ENCODE measurements around the gene DPEP3.

- TF ChIP-seq TAF1 (IDR thresholded peaks at IDR 0.05; ENCODE audit: low read depth) (no peak), NFIC (IDR thresholded peaks at IDR 0.05) (no peak), EP300 (IDR thresholded peaks at IDR 0.05; ENCODE audit: borderline replicate concordance) (no peak), REST (IDR thresholded peaks at IDR 0.05; ENCODE audit: low read depth) (no peak), YY1 (IDR thresholded peaks at IDR 0.05; ENCODE audit: low read depth) (no peak), USF1 (IDR thresholded peaks at IDR 0.05) (no peak), FOXM1 (IDR thresholded peaks at IDR 0.05; ENCODE audit: borderline replicate concordance, low read depth) (no peak)
- TF ChIP-seq, protein P1, sequence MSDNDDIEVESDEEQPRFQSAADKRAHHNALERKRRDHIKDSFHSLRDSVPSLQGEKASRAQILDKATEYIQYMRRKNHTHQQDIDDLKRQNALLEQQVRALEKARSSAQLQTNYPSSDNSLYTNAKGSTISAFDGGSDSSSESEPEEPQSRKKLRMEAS (IDR thresholded peaks at IDR 0.05), result no peak
Observed at GRCh38 chr16:67963292-67963661, 17.0 kb downstream of the DPEP3 start.

All from Ishikawa (cell line).